ENCODE data around the gene MBL2. TPM values are rescaled to one million over a fixed set of nuclear protein-coding genes. Genes with fewer than 3 reads are reported as not detected.

Gene MBL2
- total and polyA plus RNA-seq, 7 donors, result not detected

GRCh38 chr10:52744057-52744805, 28.4 kb downstream of the MBL2 start:
- Histone ChIP-seq H3K27me3 (no peaks in the 10 kb centered on the region), H3K4me3 (no peak overlapping the region), H3K36me3 (no peaks in the 10 kb centered on the region), H3K27ac (no peak overlapping the region), H3K4me1 (no peaks in the 10 kb centered on the region), H3K9me3 (no peaks in the 10 kb centered on the region)
- no peak for TF ChIP-seq POLR2A (IDR thresholded peaks at IDR 0.05)
- no peak for TF ChIP-seq CTCF (IDR thresholded peaks at IDR 0.05)
- TF ChIP-seq POLR2AphosphoS5 (IDR thresholded peaks at IDR 0.05), result no peak
- TF ChIP-seq EP300 (IDR thresholded peaks at IDR 0.05), result no peak
- no peak for DNase-seq
- intact Hi-C loops (cut with DNase I), result no loop called here
- WGBS, 2 donors, result 75 to 76% methylated on average over 8 of the region's 8 CpGs

DNA sequence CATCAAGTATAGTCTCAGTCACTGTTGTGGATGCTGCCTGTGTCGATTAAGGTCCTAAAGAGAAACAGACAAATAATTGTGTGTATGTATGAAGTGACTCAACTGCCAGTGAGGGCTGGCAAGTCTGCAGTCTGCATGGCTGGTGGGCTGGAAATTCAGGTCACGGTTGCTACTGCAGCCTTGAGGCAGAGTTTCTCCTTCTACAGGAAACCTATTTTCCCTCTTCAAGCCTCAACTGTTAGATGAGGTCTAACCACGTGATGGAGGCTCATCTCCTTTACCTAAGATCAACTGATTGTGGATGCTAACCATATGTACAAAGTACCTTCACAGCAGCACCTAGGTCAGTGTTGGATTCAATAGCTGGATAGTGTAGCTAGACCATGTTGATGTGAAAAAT, 29.9 kb downstream of the MBL2 start:
- no peak overlapping the region for H3K27ac ChIP-seq
- H3K4me3 ChIP-seq, result no peak overlapping the region
- intact Hi-C loops (cut with DNase I), result no loop called here
- H3K4me1 ChIP-seq, result no peaks in the 10 kb centered on the region
- 43 to 59% methylated on average over 3 of the region's 3 CpGs for WGBS, 2 donors
- no peaks in the 10 kb centered on the region for H3K36me3 ChIP-seq
- no peak for TF ChIP-seq EP300 (IDR thresholded peaks at IDR 0.05)
- TF ChIP-seq POLR2AphosphoS5 (IDR thresholded peaks at IDR 0.05), result no peak
- no peak for TF ChIP-seq CTCF (IDR thresholded peaks at IDR 0.05)
- TF ChIP-seq POLR2A (IDR thresholded peaks at IDR 0.05), result no peak
- H3K9me3 ChIP-seq, result no peaks in the 10 kb centered on the region
- no peaks in the 10 kb centered on the region for H3K27me3 ChIP-seq
- no peak for DNase-seq

DNA sequence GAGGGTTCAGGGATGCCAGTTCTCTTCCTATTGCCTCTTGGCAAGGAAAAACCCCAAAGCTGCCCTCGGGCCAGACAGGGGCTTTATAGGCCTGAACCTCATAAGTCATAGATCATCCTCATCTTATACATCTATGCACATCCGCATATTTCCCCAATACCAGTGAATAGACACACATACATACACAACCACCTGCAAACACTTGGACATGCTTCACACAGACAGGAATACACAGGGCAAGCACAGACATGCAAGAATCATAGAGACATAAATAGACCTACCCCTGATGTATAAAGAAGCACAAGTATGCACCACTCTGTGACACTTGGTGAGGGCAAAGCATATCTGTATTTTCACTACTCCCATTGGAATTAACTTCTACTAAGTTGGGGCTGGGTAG, 30.7 kb downstream of the MBL2 start:
- no peak for TF ChIP-seq POLR2A (IDR thresholded peaks at IDR 0.05)
- TF ChIP-seq CTCF (IDR thresholded peaks at IDR 0.05), result no peak
- no peaks in the 10 kb centered on the region for H3K27me3 ChIP-seq
- no peak overlapping the region for H3K4me3 ChIP-seq
- no peaks in the 10 kb centered on the region for H3K36me3 ChIP-seq
- DNase-seq, result no peak
- WGBS, 2 donors, result 84 to 88% methylated on average over 2 of the region's 2 CpGs
- no peak overlapping the region for H3K27ac ChIP-seq
- no peaks in the 10 kb centered on the region for H3K4me1 ChIP-seq
- H3K9me3 ChIP-seq, result no peaks in the 10 kb centered on the region
- intact Hi-C loops (cut with DNase I), result no loop called here

- no peak overlapping the region for H3K27ac ChIP-seq
- H3K27me3 ChIP-seq, result no peaks in the 10 kb centered on the region
- TF ChIP-seq POLR2A (IDR thresholded peaks at IDR 0.05) (no peak), CTCF (IDR thresholded peaks at IDR 0.05) (peak in 3 of 4 experiments; percentile 25 to 49 (median 35)), EP300 (IDR thresholded peaks at IDR 0.05) (no peak)
- no peaks in the 10 kb centered on the region for H3K4me1 ChIP-seq
- no peaks in the 10 kb centered on the region for H3K36me3 ChIP-seq
- peaks cover 0 to under 1% (median 0%) of the 10 kb centered on the region in 4 donors for H3K9me3 ChIP-seq
- intact Hi-C loops (cut with DNase I), result no loop called here
- WGBS, 2 donors, result 50 to 54% methylated on average over 5 of the region's 5 CpGs
- no peak for DNase-seq
- no peak overlapping the region for H3K4me3 ChIP-seq
Measured at GRCh38 chr10:52740913-52741675, 31.5 kb downstream of the MBL2 start.

All from sigmoid colon (tissue), 7 donors.